EL (cell line): ENCODE measurements around the gene ANTXR2.

ENCODE experiments used
- DNase-seq: peaks from one replicate; pipeline ENCODE4 v3.0.0-alpha.2; 2016

ANTXR2 gene

DNA sequence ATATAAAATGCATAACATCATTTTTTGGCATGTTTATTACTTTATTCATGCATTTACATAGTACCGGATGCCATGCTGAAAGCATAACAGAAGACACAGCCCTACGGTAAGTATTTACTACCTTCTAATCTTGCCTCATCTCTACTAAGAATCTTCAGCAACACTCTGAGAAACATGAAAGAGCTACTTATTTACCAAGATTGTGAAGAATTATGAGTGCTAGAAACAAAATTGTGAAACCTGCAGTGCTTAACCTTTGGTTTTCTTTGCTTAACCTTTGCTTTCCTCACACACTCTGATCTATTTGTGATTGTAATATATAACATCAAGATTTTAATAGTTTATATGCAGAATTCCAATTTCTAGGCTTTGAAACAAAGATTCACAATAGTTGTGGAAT, 7.4 kb downstream of the ANTXR2 start:
- no peak for DNase-seq

DNA sequence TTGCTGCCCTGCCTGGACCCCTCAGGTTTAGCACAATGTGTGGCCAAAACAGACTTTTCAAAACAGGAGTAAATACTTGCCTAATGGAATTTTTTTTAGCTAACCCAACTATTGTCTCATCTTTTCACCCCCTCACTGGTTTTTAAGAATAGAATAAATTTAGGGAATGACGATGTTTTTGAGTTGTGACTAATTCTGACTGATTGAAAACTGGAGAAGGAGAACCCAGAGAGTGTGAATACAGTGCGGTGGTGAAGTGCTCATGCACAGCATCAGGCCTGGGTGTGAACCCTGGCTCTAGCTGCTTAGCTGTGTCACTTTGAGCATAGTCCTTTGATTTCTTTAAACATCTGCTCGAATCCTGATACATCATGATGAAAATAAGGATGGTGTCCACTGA, 10.5 kb downstream of the ANTXR2 start:
- no peak for DNase-seq

DNA sequence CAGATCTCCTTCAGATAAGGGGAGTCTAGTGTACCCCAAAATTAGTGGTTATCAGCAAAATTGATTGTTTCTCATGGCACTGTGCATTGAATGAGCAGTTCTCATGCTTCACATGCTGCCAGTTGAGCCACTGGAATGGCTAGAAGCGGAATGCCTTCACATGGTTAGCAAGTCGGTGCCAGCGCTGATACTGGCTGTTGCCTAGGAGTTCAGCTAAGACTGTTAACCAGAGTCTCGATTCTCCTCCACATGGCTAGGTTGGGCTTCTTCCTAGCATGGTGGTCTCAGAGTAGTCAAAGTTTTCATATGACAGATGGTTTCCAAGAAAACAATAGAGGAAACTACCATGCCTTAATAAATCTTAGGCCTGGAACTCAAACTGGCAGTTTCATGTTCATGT, 12.2 kb downstream of the ANTXR2 start:
- DNase-seq: no peak

DNA sequence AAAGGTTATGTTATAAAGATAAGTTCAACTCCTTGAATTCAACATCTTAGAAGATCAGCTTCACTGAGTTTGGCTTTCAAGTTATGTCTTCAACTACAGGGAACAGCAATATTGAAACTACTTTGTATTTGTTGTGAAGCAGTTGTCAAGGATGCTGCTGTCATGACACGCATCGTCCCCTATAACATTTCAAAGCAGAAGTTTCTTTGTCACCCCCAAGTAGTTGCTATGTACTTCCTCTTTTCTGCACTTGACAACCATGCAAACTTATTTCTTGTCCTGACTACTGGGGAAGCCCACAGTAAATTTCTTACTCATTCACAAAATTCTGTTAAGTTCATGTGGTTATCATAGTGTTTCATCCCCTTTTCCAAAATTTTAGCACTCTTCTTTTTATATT, 14.3 kb downstream of the ANTXR2 start:
- DNase-seq: no peak

- no peak for DNase-seq
These were observed 18.7 kb downstream of the ANTXR2 start for GRCh38 chr4:80054375-80054774.

DNA sequence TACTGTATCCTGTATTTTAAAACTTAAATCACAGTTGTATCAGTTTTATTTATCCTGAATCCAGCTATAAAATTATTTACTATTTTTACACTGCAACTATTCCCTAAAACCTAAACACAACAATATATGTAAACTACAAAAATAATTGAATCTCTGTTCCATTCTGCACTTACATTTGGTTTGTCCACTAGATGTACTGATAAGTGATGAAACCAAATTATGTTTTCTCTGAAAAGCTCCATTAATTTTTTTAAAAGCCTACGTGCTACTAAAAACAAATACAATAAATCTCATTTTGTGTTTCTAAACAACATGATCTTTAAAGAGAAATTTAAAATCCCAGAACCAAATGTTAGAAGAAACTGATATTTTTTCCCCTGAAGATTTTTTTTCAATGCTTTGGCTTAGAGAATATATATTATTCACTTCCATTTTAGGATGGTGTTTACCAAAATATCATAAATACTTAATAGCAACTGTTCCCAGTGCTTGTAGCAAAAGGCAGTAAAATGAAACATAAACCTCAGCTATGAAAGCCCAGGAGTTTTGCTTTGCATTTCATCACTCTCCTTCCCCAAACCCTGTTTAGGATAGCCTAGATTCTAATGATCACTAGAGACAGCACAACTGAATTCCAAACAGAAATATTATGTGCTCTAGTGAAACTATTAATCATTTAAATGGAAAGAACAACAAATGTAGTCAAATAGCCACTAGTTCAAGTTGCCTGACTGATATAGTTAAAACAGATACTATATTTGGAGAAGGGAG, 19.7 kb downstream of the ANTXR2 start:
- DNase-seq: no peak

- no peak for DNase-seq
These were observed 23.1 kb downstream of the ANTXR2 start for GRCh38 chr4:80049813-80050534.

DNA sequence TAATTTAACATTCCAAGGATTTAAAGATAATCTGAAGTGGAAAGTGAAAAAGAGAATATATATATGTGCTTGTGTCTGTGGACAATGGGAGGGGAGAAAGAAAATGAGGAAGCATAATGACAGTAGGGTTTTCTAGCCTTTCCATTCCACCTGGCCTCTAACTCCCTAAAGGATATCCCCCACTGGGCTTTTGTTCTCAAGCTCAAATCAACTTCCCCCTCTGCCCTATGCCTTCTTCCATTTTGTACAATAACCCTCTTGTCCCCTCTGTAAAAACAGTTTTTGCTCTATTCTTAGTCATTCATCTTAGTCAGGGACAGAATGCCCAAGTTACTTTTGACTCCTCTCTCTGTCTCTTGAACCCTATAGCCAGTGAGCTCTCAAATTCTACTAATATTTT, 23.6 kb downstream of the ANTXR2 start:
- DNase-seq: no peak

DNA sequence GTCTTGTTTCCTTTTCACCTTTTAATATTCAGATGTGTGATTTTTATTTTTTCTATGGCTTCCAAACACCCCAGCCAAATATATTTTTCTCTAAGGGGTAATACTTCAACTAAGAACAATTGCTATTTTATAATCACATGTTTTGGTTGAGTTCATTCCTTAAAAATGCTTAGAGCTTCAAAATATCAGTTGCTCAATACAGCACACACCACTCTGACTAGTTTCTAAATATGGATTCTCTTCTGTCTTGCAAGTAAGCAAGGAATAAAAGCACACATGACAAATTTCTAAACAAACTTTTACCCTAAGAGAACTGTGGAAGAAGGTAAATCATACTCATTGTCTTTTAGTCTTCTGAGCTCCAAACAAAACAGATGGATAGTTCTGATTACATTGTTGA, 27.2 kb downstream of the ANTXR2 start:
- no peak for DNase-seq

DNA sequence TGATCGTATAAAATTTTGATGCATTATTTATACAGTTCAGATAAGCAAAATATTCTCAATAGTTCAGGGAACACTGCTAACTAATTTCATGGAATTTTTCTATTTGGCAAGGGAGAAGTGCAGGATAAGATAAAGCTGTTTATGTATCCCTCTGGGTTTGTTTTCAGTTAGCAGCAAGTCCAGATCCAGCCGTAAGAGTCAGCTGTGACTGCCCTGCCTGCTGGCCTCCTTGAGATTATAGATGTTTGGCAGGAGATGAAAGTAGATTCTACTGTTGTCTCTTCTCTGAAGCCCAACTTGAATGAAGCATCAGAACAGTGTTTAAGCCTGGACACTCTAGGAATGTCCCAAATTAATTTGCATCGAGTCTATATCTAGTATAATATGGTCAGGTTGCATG, 29.5 kb downstream of the ANTXR2 start:
- DNase-seq: no peak

GRCh38 chr4:80042821-80043220, 30.2 kb downstream of the ANTXR2 start:
- DNase-seq: no peak

GRCh38 chr4:80037864-80038263, 35.2 kb downstream of the ANTXR2 start:
- no peak for DNase-seq

DNA sequence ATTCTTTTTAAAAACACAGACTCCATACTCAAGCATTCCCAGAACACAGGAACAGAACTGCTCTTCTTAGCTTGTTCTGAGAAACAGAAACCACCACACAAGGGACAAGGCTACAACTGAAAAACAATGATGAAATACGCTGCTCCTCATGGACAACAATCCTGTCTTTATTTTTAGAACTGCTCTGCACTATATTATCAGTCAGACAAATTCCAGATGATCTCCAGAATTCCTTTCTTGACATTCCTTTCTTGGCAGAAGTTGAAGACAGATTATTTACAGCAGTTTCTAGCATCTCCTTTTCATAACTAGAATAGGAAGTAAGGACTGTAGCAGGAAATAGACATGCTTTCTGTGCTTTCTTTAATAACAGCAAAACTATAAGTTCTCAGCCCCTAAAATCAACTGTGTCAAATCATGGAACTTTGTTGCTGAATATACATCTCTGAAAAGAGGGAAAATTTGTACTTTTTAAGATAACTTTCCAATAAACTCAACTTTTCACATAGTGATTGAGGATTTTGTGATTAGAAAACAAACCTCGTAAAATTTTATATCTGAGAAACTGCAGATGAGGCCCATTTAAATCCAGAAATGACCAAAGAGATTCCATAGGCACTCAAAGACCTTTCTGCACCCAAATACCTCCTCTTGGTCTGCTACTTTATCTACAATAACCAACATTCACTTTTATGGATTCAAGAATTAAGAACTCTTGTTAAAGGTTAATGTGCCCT, 35.9 kb downstream of the ANTXR2 start:
- peak; percentile 61 for DNase-seq

DNA sequence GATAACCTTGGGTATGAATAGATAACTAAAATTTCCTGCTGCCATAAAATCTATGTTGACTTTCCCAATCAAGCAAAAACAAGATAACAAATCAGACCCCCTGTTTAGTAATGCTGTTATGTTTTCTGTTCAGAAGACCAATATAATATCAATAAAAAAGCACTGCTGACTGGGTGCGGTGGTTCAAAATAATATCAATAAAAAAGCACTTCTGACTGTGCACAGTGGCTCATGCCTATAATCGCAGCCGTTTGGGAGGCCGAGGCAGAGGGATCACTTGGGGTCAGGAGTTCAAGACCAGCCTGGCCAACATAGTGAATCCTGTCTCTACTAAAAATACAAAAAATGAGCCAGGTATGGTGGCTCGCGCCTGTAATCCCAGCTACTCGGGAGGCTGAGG, 36.7 kb downstream of the ANTXR2 start:
- DNase-seq: no peak

- no peak for DNase-seq
These were observed 37.7 kb downstream of the ANTXR2 start for GRCh38 chr4:80035336-80035735.

- DNase-seq: no peak
These were observed 39.4 kb downstream of the ANTXR2 start for GRCh38 chr4:80033581-80033980.

- DNase-seq: no peak
These were observed 43.7 kb downstream of the ANTXR2 start for GRCh38 chr4:80029364-80029763.

GRCh38 chr4:80027611-80028010, 45.4 kb downstream of the ANTXR2 start:
- no peak for DNase-seq

- no peak for DNase-seq
These were observed 46.9 kb downstream of the ANTXR2 start for GRCh38 chr4:80026100-80026499.

- no peak for DNase-seq
These were observed 48.7 kb downstream of the ANTXR2 start for GRCh38 chr4:80024335-80024734.

DNA sequence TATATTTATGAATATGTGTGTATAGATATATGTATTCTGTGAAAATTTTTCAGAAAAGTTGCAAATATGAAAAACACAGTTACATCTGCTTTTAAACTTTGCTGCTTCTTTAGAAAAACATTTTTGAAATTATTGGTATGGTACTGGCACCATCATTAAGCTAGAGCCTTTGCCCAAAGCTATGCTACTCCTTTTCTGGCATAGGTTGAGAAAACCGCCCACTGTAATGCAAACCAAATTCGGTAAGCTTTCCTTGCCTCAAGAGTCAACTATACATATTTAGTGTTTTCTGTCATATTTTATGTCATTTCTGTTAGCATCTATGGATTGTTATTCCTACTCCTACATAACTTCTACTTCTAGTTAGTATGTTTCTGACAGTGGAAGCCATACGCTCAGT, 50.7 kb downstream of the ANTXR2 start:
- no peak for DNase-seq

DNA sequence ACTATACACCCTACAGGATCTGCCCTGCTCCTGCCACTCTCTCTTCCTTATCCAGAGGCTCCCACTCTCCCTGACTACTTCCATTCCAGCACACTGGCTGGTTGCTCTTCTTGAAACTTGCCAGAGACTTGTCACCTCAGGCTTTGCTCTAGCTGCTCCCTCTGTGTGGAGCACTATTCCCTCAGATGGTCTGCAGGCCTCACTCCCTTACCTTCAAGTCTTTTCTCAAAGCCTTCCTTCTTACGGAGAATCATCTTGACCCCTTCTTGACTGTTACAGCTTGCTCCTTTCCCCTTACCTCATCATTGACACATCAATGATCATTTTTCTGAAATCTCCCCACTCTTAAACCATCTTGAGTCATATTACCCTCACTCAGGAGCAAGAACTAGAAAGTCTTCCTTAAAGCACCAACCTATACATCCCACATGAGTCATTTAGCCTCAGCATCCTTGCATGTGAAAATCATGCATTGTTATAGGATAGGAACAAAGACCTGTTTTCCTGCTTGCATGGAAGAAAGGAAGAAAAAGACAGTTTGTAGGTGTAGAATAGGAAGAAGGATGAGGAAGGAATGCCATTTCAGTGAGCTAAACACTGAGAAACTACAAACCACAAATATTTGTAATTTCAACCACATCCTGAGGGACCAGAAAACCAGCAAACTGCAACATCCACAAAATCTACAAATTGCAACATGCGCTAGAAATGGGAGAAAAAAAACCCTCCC, 55.7 kb downstream of the ANTXR2 start:
- DNase-seq: peak; percentile 89

DNA sequence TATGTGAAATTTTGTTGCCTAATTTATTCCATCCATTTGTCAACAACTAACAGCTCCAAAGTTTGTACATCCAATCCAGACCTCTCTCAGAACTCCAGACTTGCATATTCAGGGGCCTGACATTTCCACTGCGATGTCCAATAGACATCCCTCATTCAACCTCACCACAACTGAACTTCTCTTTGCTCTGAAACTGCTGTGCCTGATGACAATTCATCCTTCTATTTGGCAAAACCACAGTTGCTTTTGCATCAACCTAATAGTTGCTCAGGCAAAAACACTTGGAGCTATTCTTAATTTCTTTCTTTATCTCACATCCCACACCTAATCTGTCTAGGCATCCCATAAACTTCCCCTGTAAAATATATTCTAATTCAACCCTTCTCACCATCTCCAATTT, 56.5 kb downstream of the ANTXR2 start:
- peak; percentile 21 for DNase-seq
